NCI-H446 (cell line): ENCODE results near the gene ANKRD28.
A peak's percentile ranks its signal among the peaks of the same experiment; 100 is the strongest.
"Not testable (repeated sequence)": the region's sequence is repeated elsewhere in the genome, so short reads cannot be mapped to it uniquely, and the experiment has no call there.

ENCODE experiments used
- DNase-seq, 2 experiments: peaks; one replicate each; lab custom pipeline; 2025; lab: John Stamatoyannopoulos, UW

The ANKRD28 gene

DNA sequence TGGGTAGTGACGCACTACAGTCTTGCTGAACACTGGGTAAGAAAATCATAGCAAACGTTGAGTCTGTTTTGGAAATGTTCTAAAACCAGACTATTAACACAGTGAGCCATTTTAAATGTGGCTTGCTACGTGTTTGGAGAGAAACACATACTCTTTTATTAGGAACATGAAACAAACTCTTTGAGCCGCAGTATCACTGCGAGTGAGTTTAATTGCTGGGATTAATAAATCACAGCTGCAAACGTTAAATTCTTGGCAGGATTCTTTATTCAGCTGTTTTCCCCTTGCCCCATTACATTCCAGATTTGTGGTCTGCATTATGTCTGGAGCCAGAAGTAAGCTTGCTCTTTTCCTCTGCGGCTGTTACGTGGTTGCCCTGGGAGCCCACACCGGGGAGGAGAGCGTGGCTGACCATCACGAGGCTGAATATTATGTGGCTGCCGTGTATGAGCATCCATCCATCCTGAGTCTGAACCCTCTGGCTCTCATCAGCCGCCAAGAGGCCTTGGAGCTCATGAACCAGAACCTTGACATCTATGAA, 162.6 kb downstream of the ANKRD28 start:
- no peak for DNase-seq

DNA sequence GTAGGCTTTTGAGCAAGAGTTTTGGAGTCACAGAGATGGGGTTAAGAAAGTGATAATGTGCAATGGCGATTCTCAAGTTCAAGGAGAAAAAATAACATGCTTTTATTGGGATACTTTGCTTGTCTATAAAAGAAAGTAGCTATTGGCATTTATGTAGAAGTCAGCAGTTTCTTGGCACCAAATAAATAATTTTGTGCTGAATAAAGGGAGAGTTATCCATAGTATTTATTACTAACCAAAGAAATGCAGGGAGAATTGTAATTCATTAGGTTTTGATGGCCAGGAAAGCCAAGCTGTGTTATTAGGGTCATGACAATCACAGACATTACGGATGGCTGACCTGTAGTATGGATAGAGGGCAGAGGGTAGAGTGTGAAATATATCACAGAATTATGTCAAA, 163.1 kb downstream of the ANKRD28 start:
- no peak for DNase-seq

DNA sequence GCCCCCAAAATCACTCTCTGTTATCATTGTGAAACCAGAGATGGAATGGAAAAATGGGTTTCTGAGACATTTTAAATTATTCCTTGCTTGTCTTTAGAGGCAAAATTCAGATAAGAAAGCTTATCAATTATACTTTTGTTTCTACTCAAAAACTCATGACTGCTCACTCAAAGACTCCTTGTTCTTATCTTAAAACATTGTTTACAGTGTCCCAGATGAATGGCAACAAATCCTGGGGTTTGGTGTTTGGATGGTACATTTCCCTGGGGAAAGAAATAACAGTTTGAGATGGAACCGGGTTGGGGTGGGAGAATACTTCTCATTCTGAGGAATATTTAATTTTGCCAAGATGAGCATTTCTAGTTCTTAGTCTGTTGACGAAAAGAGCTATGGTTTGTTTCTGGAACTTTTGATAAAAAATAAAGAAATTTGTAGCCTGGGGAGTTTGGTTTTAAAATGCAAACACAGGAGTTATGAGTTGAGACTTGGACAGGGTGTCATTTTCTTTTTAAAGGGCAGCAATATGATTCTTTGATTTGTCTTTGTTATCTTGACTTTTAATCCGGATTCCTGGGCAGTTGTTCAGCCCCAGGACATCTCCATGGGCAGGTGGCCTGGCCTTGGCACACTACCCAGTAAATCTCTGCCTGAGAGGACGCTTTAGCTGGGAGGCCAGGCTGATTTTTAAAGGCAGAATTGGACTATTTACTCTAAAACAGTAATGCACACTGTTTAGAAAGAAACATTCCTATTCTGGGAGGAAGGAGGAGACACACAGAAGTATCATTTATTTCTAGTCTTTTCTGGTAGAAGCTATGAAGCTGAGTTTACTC, 163.8 kb downstream of the ANKRD28 start:
- DNase-seq: no peak

DNA sequence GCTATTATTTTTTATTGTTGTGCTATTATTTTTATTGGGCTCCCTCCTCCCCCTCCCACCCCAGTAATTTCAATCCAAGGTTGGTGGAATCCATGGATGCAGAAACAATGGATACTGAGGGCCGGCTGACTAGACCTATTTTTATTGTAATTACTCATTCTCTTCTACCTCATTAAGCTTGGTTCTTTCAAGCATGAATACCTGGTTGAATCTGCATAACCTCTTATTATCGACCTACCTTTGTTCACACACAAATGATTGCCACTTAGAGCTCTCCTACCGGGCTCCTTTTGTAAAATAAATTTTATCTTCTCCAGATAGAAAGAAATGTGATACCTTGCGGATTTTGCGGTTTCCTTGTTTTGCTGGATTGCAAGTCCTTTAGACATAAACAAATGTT, 164.6 kb downstream of the ANKRD28 start:
- no peak for DNase-seq

DNA sequence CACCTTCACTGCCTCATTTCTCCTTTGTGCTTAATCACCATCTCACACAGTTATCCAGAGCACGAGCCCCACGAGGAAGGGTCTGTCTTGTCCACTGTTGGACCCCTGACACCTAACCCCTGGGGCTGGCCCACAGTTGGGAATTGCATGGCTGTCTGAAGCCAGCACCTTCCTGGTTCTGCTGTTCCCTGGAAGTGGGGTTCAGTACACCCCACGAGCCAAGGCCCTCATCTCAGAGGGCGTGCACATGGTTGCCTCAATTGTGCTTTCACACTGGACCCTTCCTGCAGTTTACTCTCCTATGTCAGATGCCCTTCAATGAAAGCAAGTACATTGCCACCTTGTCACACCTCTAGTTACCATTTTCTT, 165.6 kb downstream of the ANKRD28 start:
- no peak for DNase-seq

DNA sequence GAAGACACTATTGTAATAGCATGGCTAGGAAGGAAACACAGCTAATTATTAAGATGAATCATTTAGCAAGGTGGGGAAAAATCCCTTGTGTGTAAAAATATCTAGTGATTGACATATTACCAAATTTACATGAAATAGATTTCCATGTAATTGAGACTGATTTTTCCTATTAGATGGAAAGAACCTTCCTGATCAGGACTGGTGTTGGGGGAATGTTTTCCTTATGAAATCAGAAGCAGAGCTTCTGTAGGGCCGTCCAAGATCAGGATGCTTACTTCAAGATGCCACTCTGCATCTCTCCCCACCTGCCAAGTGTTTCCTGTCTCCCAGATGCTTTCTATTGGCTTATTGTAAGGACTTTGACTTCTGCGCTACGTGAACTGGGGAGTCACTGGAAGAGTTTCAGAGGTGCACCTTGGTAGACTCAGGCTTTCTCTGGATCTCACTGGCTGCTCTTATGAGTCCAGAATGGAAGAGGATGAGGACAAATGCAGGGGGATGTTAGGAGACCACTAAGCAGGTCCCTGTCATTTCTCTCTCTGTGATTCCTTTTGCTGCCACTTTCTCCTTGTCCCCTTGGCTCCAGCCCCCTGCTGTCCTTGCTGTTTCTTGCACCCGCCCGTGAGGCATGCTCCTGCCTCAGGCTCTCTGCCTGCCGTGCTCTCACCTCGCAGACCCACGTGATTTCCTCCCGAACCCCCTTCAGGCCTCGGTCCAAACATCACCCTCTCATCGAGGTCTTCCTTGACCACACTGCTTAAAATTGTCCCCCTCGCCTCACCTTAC, 166.2 kb downstream of the ANKRD28 start:
- DNase-seq: no peak

DNA sequence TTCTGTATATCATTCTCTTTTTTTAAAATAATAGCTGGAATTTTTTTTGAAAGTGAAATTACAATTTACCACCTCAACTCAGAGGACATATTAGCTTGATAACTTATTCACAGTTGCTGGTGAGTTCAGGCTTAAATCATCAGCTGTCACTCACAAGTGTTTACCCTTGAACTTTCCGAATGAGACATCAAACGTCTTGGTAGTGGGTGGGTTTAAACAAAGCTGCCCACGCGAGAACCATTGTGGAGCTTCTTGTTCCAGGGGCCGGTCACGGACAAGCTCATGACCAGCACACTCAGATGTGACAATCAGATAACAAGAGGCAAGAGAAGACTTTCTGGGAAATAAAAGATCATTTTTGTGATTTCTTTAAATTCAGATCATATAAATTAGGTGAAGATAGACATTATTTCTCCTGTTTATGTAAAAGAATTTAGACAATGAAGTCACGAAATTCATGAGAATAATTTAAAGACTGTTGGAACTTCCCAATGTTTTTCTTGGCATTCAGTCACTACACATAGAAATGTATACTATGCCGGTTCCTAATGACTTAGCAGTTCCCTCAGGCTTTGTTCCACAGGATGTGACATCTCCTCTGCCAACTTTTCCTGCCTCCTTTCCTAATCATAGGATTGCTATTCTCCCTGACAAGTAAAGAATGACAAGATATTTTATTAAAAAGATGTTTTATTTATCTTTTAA, 167.0 kb downstream of the ANKRD28 start:
- no peak for DNase-seq

DNA sequence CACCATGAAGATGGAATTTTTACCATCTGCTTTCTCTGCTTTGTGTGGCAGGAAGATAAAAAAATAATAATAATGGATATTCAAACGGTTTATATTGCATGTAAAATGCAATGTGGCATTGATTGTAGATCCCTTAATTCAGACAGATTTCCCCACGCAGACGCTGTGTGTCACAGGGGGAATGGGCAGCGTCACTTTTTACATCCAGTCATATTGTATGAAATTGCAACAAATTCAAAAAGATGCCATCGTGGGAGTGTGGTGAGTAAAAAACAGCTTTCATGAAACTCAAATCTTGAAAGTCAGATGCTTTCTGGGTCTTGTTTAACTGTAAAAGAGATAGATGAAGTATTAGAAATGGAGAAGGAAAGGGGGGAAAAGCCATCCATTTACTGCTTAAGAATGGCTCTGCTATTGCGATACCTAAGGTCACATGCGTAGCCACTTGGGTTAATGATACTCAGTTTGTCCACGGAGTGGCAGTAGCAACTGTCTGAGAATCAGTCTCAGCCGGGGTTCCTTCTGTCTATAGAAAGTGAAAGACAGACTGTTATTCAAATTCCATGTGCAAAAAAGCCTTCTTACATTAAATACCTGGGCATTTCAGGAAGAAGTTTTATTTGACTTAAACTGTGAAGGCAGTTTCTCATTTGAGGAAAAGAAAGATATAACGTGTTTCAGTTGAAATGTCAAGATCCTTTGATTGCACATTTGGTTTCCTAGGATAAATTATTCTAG, 167.8 kb downstream of the ANKRD28 start:
- peak; percentile 10 to 44 for DNase-seq

DNA sequence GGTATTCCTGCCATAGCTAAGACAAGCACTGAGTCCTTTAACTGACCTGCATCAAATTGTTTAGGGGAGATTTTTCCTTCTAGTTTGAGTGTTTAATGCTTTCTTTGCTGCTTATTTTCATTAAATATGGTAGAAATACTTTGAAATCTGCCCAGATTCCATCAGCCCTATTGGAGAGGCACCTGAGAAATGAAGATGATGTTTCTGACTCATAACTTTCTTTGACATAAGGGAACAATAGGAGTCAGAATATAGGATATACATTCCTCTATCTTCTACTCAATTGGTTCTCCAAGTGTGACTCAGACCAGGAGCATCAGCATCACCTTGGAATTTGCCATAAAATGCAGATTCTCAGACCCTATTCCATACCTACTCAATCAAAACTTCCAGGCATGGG, 168.8 kb downstream of the ANKRD28 start:
- DNase-seq: no peak

DNA sequence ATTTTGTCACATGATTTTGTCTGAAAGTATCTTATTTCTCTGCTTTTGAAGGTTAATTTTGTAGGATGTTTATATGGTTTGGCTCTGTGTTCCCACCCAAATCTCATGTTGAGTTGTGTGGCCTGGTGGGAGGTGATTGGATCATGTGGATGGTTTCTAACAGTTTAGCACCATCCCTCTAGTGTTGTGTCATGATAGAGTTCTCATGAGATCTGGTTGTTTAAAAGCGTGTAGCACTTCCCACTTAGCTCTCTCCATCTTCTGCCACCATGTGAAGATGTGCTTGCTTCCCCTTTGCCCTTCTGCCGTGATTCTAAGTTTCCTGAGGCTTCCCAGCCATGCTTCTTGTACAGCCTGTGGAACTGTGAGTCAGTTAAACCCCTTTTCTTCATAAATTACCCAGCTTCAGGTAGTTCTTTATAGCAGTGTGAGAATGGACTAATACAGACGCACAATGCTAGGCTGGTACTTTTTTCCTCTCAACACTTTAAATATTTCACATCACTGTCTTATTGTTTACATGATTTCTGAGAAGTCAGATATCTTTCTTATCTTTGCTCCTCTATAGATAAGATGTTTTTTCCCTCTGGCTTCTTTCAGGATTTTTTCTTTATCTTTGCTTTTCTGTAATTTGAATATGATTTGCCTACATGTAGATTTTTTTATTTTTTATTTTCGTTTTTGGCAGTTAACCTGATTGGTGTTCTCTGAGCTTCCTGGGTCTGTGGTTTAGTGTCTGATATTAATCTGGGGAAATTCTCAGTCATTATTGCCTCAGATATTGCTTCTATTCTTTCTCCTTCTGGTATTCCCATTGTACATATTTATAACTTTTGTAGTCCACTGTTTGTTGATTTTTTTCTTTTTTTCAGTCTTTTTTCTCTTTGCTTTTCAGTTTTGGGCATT, 174.0 kb downstream of the ANKRD28 start:
- DNase-seq: no peak

DNA sequence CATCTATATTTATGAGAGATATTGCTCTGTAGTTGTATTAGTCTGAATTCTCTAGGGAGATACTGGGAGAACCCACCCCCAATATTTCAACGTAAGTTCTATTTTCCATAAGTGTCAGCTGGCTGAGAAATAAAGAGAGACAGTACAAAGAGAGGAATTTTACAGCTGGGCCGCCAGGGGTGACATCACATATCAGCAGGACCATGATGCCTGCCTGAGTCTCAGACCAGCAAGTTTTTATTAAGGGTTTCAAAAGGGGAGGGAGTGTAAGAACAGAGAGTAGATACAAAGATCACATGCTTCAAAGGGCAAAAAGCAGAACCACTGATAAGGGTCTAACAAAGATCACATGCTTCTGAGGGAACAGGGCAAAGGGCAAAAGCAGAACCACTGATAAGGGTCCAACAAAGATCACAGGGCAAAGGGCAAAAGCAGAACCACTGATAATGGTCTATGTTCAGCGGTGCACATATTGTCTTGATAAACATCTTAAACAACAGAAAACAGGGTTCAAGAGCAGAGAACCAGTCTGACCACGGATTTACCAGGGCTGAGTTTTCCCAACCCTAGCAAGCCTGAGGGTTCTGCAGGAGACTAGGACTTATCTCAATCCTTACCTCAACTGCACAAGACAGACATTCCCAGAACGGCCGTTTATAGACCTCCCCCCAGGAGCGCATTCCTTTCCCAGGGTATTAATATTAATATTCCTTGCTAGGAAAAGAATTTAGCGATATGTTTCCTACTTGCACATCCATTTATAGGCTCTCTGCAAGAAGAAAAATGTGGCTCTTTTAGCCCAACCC, 177.9 kb downstream of the ANKRD28 start:
- DNase-seq: not testable (repeated sequence)
